K562 (cell line): ENCODE data around the gene EXOC2. TPM values are rescaled to one million over a fixed set of nuclear protein-coding genes. Genes with fewer than 3 reads are reported as not detected.

Source experiments
- ATAC-seq: fragments of 200-7000 bp; cut with Tn5 transposase; 3 replicates; pipeline ENCODE4 v1.9.1; 2020; ENCODE audit warnings: moderate library complexity
- BruUV-seq: library from RNA; stranded (reverse); fragments of 400-500 nt; replicated peaks from 2 replicates; lab custom pipeline; 2021; lab: Mats Ljungman, UMichigan
- CTCF ChIA-PET: fragments of 300-600 bp; formaldehyde crosslinking; extraction: SDS; loops from one replicate; lab custom pipeline; 2021; ENCODE audit warnings: low intra/inter-chr PET ratio; lab: Yijun Ruan, JAX
- POLR2A ChIA-PET: fragments of 300-600, 350-650 bp; sonication (Branson Sonifier 250); formaldehyde crosslinking; extraction: SDS; loops from one replicate; lab custom pipeline; 2021; ENCODE audit warnings: antibody characterized with exemption, inconsistent platforms; lab: Yijun Ruan, JAX
- DNase-seq, 4 experiments: peaks; one replicate each; pipeline versions ENCODE4 v3.0.0 to v3.0.0-alpha.2; 2011 to 2018; ENCODE audit warnings: low spot score in 3 of 4, mixed read lengths in 3 of 4; ENCODE audit errors: extremely low read depth in 1 of 4
- FAIRE-seq: peaks from 2 replicates; lab custom pipeline; 2011; peaks lifted over from hg19 to GRCh38; lab: Jason Lieb, UNC
- H2AFZ ChIP-seq: 2 replicates; pipeline ENCODE4 v1.6.0; 2011; ENCODE audit warnings: low read depth, low read length, control low read depth, inconsistent platforms
- H3K27ac ChIP-seq: fragments of 200-600 bp; 3 replicates; pipeline ENCODE4 v1.8.0; 2011; ENCODE audit warnings: low read depth, mild to moderate bottlenecking, control low read depth, inconsistent platforms, low read length, moderate library complexity, mixed read lengths; ENCODE audit errors: extremely low read depth
- H3K27me3 ChIP-seq, 2 experiments: fragments of 300-600 bp in 1 of 2; 2 replicates in 1 of 2; 3 replicates in 1 of 2; pipeline versions ENCODE4 v1.6.0 to v1.8.0; 2011; ENCODE audit warnings: inconsistent platforms in 2 of 2, low read length in 2 of 2, mild to moderate bottlenecking in 1 of 2, mixed read lengths in 1 of 2, moderate library complexity in 1 of 2; ENCODE audit not compliant: control insufficient read depth in 2 of 2, insufficient read depth in 2 of 2
- H3K36me3 ChIP-seq: fragments of 300-600 bp; 3 replicates; pipeline ENCODE4 v1.8.0; 2011; ENCODE audit warnings: mild to moderate bottlenecking, low read length, inconsistent platforms; ENCODE audit not compliant: control insufficient read depth, insufficient read depth
- H3K4me1 ChIP-seq, 2 experiments: fragments of 200-600 bp in 1 of 2; replicated peaks in 1 of 2; 2 replicates in 1 of 2; 3 replicates in 1 of 2; pipeline versions ENCODE4 v1.5.1 to v1.8.0; 2011; ENCODE audit warnings: inconsistent platforms in 2 of 2, low read length in 2 of 2, mild to moderate bottlenecking in 1 of 2, mixed read lengths in 1 of 2, moderate library complexity in 1 of 2; ENCODE audit not compliant: control insufficient read depth in 2 of 2, insufficient read depth in 2 of 2
- H3K4me2 ChIP-seq: 2 replicates; pipeline ENCODE4 v1.6.1; 2011; ENCODE audit warnings: low read length, control low read depth, inconsistent platforms, mixed read lengths; ENCODE audit not compliant: insufficient read depth
- H3K4me3 ChIP-seq: fragments of 200-600 bp; sonication (generic), shearing (Covaris generic); 2 replicates; pipeline ENCODE4 v1.5.1; 2016; ENCODE audit warnings: control low read depth, inconsistent platforms
- H3K79me2 ChIP-seq: fragments of 200-600 bp; 3 replicates; pipeline ENCODE4 v1.8.0; 2011; ENCODE audit warnings: low read length, inconsistent platforms; ENCODE audit not compliant: control insufficient read depth, insufficient read depth
- H3K9ac ChIP-seq, 2 experiments: 2 replicates each; pipeline versions ENCODE4 v1.6.0 to v1.6.1; 2011; ENCODE audit warnings: low read depth in 2 of 2, low read length in 2 of 2, control low read depth in 1 of 2, inconsistent platforms in 1 of 2, mild to moderate bottlenecking in 1 of 2, mixed read lengths in 1 of 2; ENCODE audit not compliant: insufficient read depth in 1 of 2
- H3K9me1 ChIP-seq: one replicate; pipeline ENCODE4 v1.6.0; 2011; ENCODE audit warnings: inconsistent platforms, mild to moderate bottlenecking, low read length, moderate library complexity; ENCODE audit not compliant: control insufficient read depth, insufficient read depth
- H3K9me3 ChIP-seq: replicated peaks from 2 replicates; pipeline ENCODE4 v1.5.1; 2011; ENCODE audit warnings: low read depth, low read length, inconsistent platforms; ENCODE audit not compliant: control insufficient read depth, insufficient read depth
- H4K20me1 ChIP-seq: replicated peaks from 2 replicates; pipeline ENCODE4 v1.6.1; 2011; ENCODE audit warnings: low read length, inconsistent platforms, mixed read lengths; ENCODE audit not compliant: control insufficient read depth, insufficient read depth
- ARID1B ChIP-seq: fragments of 450-650 bp; IDR thresholded peaks from 2 replicates; pipeline ENCODE4 v1.6.1; 2016; ENCODE audit warnings: antibody characterized with exemption, mild to moderate bottlenecking, inconsistent platforms
- BCL6 ChIP-seq: fragments of 250-450 bp; sonication (Bioruptor Pico); IDR thresholded peaks from 2 replicates; pipeline ENCODE4 v1.4.0; 2020
- DDX20 ChIP-seq: fragments of 450-650 bp; IDR thresholded peaks from 2 replicates; pipeline ENCODE4 v1.6.1; 2016; ENCODE audit warnings: missing genetic modification characterization, low read depth, mild to moderate bottlenecking, missing compliant biosample characterization, moderate library complexity
- EP300 ChIP-seq: IDR thresholded peaks from 2 replicates; pipeline ENCODE4 v1.6.1; 2012; ENCODE audit warnings: low read length, improper control_type of control experiment
- ETV1 ChIP-seq: fragments of 450-650 bp; conservative IDR thresholded peaks from 2 replicates; pipeline ENCODE4 v1.6.1; 2016; ENCODE audit warnings: missing genetic modification characterization, control low read depth, low read depth, missing compliant biosample characterization
- FUS ChIP-seq: fragments of 200-400 bp; formaldehyde crosslinking; optimal IDR thresholded peaks from 2 replicates; pipeline ENCODE3; 2017; ENCODE audit warnings: low read depth, low read length
- GATAD2B ChIP-seq: fragments of 450-650 bp; IDR thresholded peaks from 2 replicates; pipeline ENCODE4 v1.6.1; 2017; ENCODE audit warnings: mild to moderate bottlenecking, borderline replicate concordance
- HIVEP1 ChIP-seq: fragments of 250-450 bp; sonication (Bioruptor Pico); IDR thresholded peaks from 2 replicates; pipeline ENCODE4 v1.4.0; 2020; ENCODE audit warnings: mild to moderate bottlenecking
- KDM2B ChIP-seq: fragments of 250-450 bp; sonication (Bioruptor Pico); IDR thresholded peaks from 2 replicates; pipeline ENCODE4 v1.8.0; 2021; ENCODE audit warnings: mild to moderate bottlenecking, moderate library complexity
- PRMT5 ChIP-seq: sonication (generic); formaldehyde crosslinking; IDR thresholded peaks from 2 replicates; pipeline ENCODE4 v1.5.0; 2020; ENCODE audit warnings: missing genetic modification reagents
- RFX1 ChIP-seq: fragments of 450-650 bp; IDR thresholded peaks from 2 replicates; pipeline ENCODE4 v1.6.1; 2016; ENCODE audit warnings: mild to moderate bottlenecking, moderate library complexity
- SPI1 ChIP-seq: IDR thresholded peaks from 2 replicates; pipeline ENCODE4 v1.6.1; 2011; ENCODE audit warnings: low read depth, low read length, control low read depth, borderline replicate concordance
- SREBF2 ChIP-seq: sonication (generic); formaldehyde crosslinking; IDR thresholded peaks from 2 replicates; pipeline ENCODE4 v1.4.0; 2020; ENCODE audit warnings: mild to moderate bottlenecking, missing genetic modification reagents
- TCF7L2 ChIP-seq: fragments of 150-350 bp; IDR thresholded peaks from 2 replicates; pipeline ENCODE4 v1.6.1; 2016; ENCODE audit warnings: low read depth, mild to moderate bottlenecking, low read length, moderate library complexity
- ZNF197 ChIP-seq: fragments of 200-800 bp; sonication (Bioruptor generic); IDR thresholded peaks from 2 replicates; pipeline ENCODE4 v1.6.1; 2016; ENCODE audit warnings: low read depth, missing genetic modification characterization, missing compliant biosample characterization
- ZNF518B ChIP-seq: fragments of 250-450 bp; sonication (Bioruptor Pico); IDR thresholded peaks from 2 replicates; pipeline ENCODE4 v1.5.0; 2021; ENCODE audit warnings: mild to moderate bottlenecking, moderate library complexity
- WGBS: fragments of 100-300 bp; shearing (Covaris generic); methylation state at CpG from one replicate; pipeline ENCODE4 v1.1.6; 2016; ENCODE audit warnings: low coverage, mixed read lengths; ENCODE audit not compliant: insufficient coverage; ENCODE audit errors: missing lambda C conversion rate; 5-methylcytosine and 5-hydroxymethylcytosine counted together
- in situ Hi-C: fragments of 300-500 bp; cut with MboI; formaldehyde crosslinking; loops from 4 replicates; pipeline ENCODE4 v1.15.0; 2018; ENCODE audit warnings: inconsistent platforms, mixed read lengths
- intact Hi-C: fragments of 100-400 bp; cut with micrococcal nuclease; formaldehyde crosslinking; loops from 2 replicates; pipeline ENCODE4 v1.14.2; 2022
- polyA plus RNA-seq, 8 experiments: library from polyadenylated mRNA; depleted of rRNA in 4 of 8; stranded (reverse) in 5 of 8; unstranded in 3 of 8; fragments of >200 nt; fragmentation: Nextera tagmentation in 2 of 8; fragmentation: Illumina TruSeq in 1 of 8; extraction: Ambion mirVana in 2 of 8; extraction: Trizol in 1 of 8; gene quantifications; 2 replicates each; pipeline versions ENCODE4 v1.2.1 to v1.2.3, GENCODE V29; 2011 to 2014; ENCODE audit warnings: inconsistent platforms in 1 of 8, missing spikeins in 1 of 8
- total RNA-seq, 7 experiments: library from RNA; depleted of rRNA in 6 of 7; stranded (reverse); fragments of >200 nt in 6 of 7; fragmentation: Illumina TruSeq in 2 of 7; extraction: Trizol in 2 of 7; gene quantifications; 2 replicates each; pipeline versions ENCODE4 v1.2.1 to v1.2.3, GENCODE V29; 2011 to 2021; ENCODE audit warnings: low replicate concordance in 1 of 7

The EXOC2 gene
- total and polyA plus RNA-seq, 9 of the 15 experiments (the other 6 are each of a cell fraction or from before 2014, with no cell fraction given) = 12.2 to 30.2 (median 24.2) TPM

- no peak overlapping the region for H3K27ac ChIP-seq
- no peaks in the 10 kb centered on the region for H4K20me1 ChIP-seq
- no peak for DNase-seq
- POLR2A ChIA-PET = interaction anchor here (0.6 kb wide), 1 partner anchor 99 kb away, joined by 3 read pairs; no protein-coding TSS in a partner anchor
- no peak for FAIRE-seq
- H3K4me1 ChIP-seq = peaks cover 0 to 4% of the 10 kb centered on the region in 2 experiments; a peak in 1 of 5 replicates
- TF ChIP-seq HIVEP1 (CRISPR knock-in tag) (no peak), SPI1 (no peak), TCF7L2 (no peak), ZNF518B (no peak), PRMT5 (CRISPR knock-in tag) (no peak), KDM2B (no peak), GATAD2B (no peak), DDX20 (no peak), RFX1 (no peak), FUS (no peak), SREBF2 (CRISPR knock-in tag) (no peak), EP300 (no peak), ARID1B (no peak), ZNF197 (CRISPR knock-in tag) (no peak), ETV1 (tag) (no peak), BCL6 (CRISPR knock-in tag) (no peak)
- no TSS peak for BruUV-seq
- H3K4me3 ChIP-seq = no peak overlapping the region
- 68% methylated on average over 2 of the region's 2 CpGs for WGBS
- H3K27me3 ChIP-seq = no peaks in the 10 kb centered on the region
- no peak overlapping the region for H3K9ac ChIP-seq
- ATAC-seq = no peak
- no peak overlapping the region for H2AFZ ChIP-seq
- H3K9me3 ChIP-seq = no peaks in the 10 kb centered on the region
- intact Hi-C loops = no loop called here
- no peaks in the 10 kb centered on the region for H3K79me2 ChIP-seq
- in situ Hi-C loops = no loop called here
- H3K4me2 ChIP-seq = no peak overlapping the region
- CTCF ChIA-PET = no interaction called here
- no peaks in the 10 kb centered on the region for H3K9me1 ChIP-seq
- H3K36me3 ChIP-seq = no peaks in the 10 kb centered on the region; the same call in 1 of the 3 replicates
Observed at GRCh38 chr6:497258-497657, 195.7 kb downstream of the EXOC2 start.
